Nucleus accumbens (tissue), 56 donors: ENCODE measurements around the gene GLS2.
A peak's percentile ranks its signal among the peaks of the same experiment; 100 is the strongest.
"Not testable (repeated sequence)": the region's sequence is repeated elsewhere in the genome, so short reads cannot be mapped to it uniquely, and the experiment has no call there.

ENCODE experiments used
- DNase-seq, 56 donors: peaks; one replicate each; lab custom pipeline; 2025; lab: John Stamatoyannopoulos, UW

Gene GLS2

GRCh38 chr12:56493409-56494105, 5.6 kb upstream of the GLS2 start:
- not testable (repeated sequence) for DNase-seq

GRCh38 chr12:56490360-56490759, 2.4 kb upstream of the GLS2 start:
- no peak for DNase-seq

- DNase-seq: peak in 32 of 56 donors; percentile 13 to 68 (median 42)
Observed at GRCh38 chr12:56487448-56488040, 417 bp downstream of the GLS2 start.

- DNase-seq: no peak
Observed at GRCh38 chr12:56486694-56487093, 1.3 kb downstream of the GLS2 start.

- DNase-seq: no peak
Observed at GRCh38 chr12:56484566-56484965, 3.4 kb downstream of the GLS2 start.

GRCh38 chr12:56479625-56480024, 8.3 kb downstream of the GLS2 start:
- no peak for DNase-seq

- no peak for DNase-seq
Observed at GRCh38 chr12:56477521-56478225, 10.3 kb downstream of the GLS2 start.

GRCh38 chr12:56476972-56477432, 11.0 kb downstream of the GLS2 start:
- DNase-seq: no peak

GRCh38 chr12:56476143-56476542, 11.8 kb downstream of the GLS2 start:
- DNase-seq: no peak

GRCh38 chr12:56474389-56474788, 13.6 kb downstream of the GLS2 start:
- no peak for DNase-seq

- DNase-seq: peak in 20 of 56 donors; percentile 5 to 52 (median 27)
Observed at GRCh38 chr12:56469007-56469930, 18.7 kb downstream of the GLS2 start.

GRCh38 chr12:56468216-56469006, 19.6 kb downstream of the GLS2 start, which contains the start of gene SPRYD4:
SPRYD4 (plus strand) TSS chr12:56468578; CDS start chr12:56468592, 14 bp downstream.
- peak; percentile 54 to 96 (median 89) for DNase-seq

- no peak for DNase-seq
Observed at GRCh38 chr12:56462565-56462964, 25.4 kb downstream of the GLS2 start.

- no peak for DNase-seq
Observed at GRCh38 chr12:56461235-56462159, 26.5 kb downstream of the GLS2 start.

GRCh38 chr12:56457817-56458216, 30.1 kb downstream of the GLS2 start:
- no peak for DNase-seq

GRCh38 chr12:56454557-56454956, 33.4 kb downstream of the GLS2 start, which contains the start of gene MIP:
MIP (minus strand) TSS chr12:56454657; CDS start chr12:56454613, 44 bp downstream.
- no peak for DNase-seq

GRCh38 chr12:56451147-56451546, 36.8 kb downstream of the GLS2 start:
- no peak for DNase-seq

GRCh38 chr12:56450241-56450640, 37.7 kb downstream of the GLS2 start:
- DNase-seq: no peak
